Karpas-422 (cell line): ENCODE measurements around the gene TENM4. TPM values are rescaled to one million over a fixed set of nuclear protein-coding genes. Genes with fewer than 3 reads are reported as not detected.
A peak's percentile ranks its signal among the peaks of the same experiment; 100 is the strongest.

Experiments
- DNase-seq: peaks from one replicate; pipeline ENCODE4 v3.0.0-alpha.2; 2015
- H2AFZ ChIP-seq: fragments of 200-600 bp; sonication (generic); 2 replicates; pipeline ENCODE4 v1.6.1; 2014; ENCODE audit warnings: antibody characterized with exemption, low read length, mixed read lengths
- H3K27ac ChIP-seq: fragments of 200-600 bp; sonication (generic); 2 replicates; pipeline ENCODE4 v1.5.1; 2014; ENCODE audit warnings: mild to moderate bottlenecking, low read length, moderate library complexity
- H3K27me3 ChIP-seq: fragments of 200-600 bp; sonication (generic); 2 replicates; pipeline ENCODE4 v1.6.1; 2014; ENCODE audit warnings: low read length, mixed read lengths
- H3K36me3 ChIP-seq: fragments of 200-600 bp; sonication (generic); 2 replicates; pipeline ENCODE4 v1.6.1; 2014; ENCODE audit warnings: low read length, mixed read lengths; ENCODE audit not compliant: insufficient read depth
- H3K4me1 ChIP-seq: fragments of 200-600 bp; sonication (generic); 2 replicates; pipeline ENCODE4 v1.6.1; 2014; ENCODE audit warnings: mild to moderate bottlenecking, low read length, mixed read lengths
- H3K4me2 ChIP-seq: fragments of 200-600 bp; sonication (generic); 2 replicates; pipeline ENCODE4 v1.6.1; 2014; ENCODE audit warnings: low read length, low read depth, mild to moderate bottlenecking; ENCODE audit not compliant: poor library complexity, severe bottlenecking
- H3K4me3 ChIP-seq: fragments of 200-600 bp; sonication (generic); 2 replicates; pipeline ENCODE4 v1.5.1; 2014; ENCODE audit warnings: mild to moderate bottlenecking, antibody characterized with exemption, low read length, mixed read lengths
- H3K79me2 ChIP-seq: fragments of 200-600 bp; sonication (generic); 2 replicates; pipeline ENCODE4 v1.6.1; 2014; ENCODE audit warnings: mild to moderate bottlenecking, low read length, mixed read lengths
- H3K9ac ChIP-seq: fragments of 200-600 bp; sonication (generic); 2 replicates; pipeline ENCODE4 v1.6.0; 2014; ENCODE audit warnings: low read length
- H3K9me2 ChIP-seq: fragments of 200-600 bp; sonication (generic), shearing (Covaris generic); replicated peaks from 2 replicates; pipeline ENCODE4 v1.6.0; 2014; ENCODE audit warnings: mild to moderate bottlenecking, low read length, moderate library complexity; ENCODE audit not compliant: insufficient read depth
- H3K9me3 ChIP-seq: fragments of 300-700, 200-600 bp; sonication (generic); 2 replicates; pipeline ENCODE4 v1.6.1; 2014; ENCODE audit warnings: low read length, mixed read lengths
- H4K20me1 ChIP-seq: fragments of 200-600 bp; sonication (generic); 2 replicates; pipeline ENCODE4 v1.6.1; 2014; ENCODE audit warnings: mild to moderate bottlenecking, antibody characterized with exemption, low read length, low read depth; ENCODE audit not compliant: insufficient read depth
- total RNA-seq: library from RNA; depleted of rRNA; stranded (reverse); fragments of >200 nt; shearing (Covaris generic); gene quantifications from 2 replicates; pipeline ENCODE4 v1.2.3, GENCODE V29; 2014; ENCODE audit warnings: low replicate concordance

The TENM4 gene
- total RNA-seq, 1 experiment from 2014 or later: not detected

- Histone ChIP-seq H3K36me3 (no peaks in the 10 kb centered on the region), H2AFZ (no peak overlapping the region), H3K4me2 (no peak overlapping the region), H3K9me3 (no peaks in the 10 kb centered on the region), H4K20me1 (no peaks in the 10 kb centered on the region), H3K79me2 (no peaks in the 10 kb centered on the region), H3K4me3 (no peak overlapping the region), H3K27me3 (no peaks in the 10 kb centered on the region), H3K27ac (no peak overlapping the region), H3K9me2 (no peaks in the 10 kb centered on the region), H3K4me1 (no peaks in the 10 kb centered on the region), H3K9ac (no peak overlapping the region)
- no peak for DNase-seq
These were observed 293.1 kb downstream of the TENM4 start for GRCh38 chr11:79147731-79148130.

GRCh38 chr11:79147011-79147410, 293.8 kb downstream of the TENM4 start:
- no peaks in the 10 kb centered on the region for H3K36me3 ChIP-seq
- no peaks in the 10 kb centered on the region for H4K20me1 ChIP-seq
- no peaks in the 10 kb centered on the region for H3K79me2 ChIP-seq

GRCh38 chr11:79139900-79140299, 300.9 kb downstream of the TENM4 start:
- H4K20me1 ChIP-seq: no peaks in the 10 kb centered on the region
- no peaks in the 10 kb centered on the region for H3K27me3 ChIP-seq
- H3K27ac ChIP-seq: no peak overlapping the region
- peak; percentile 46 for DNase-seq
- H3K36me3 ChIP-seq: no peaks in the 10 kb centered on the region
- no peak overlapping the region for H3K4me2 ChIP-seq
- no peak overlapping the region for H3K4me3 ChIP-seq
- H3K4me1 ChIP-seq: no peaks in the 10 kb centered on the region
- no peak overlapping the region for H3K9ac ChIP-seq
- H3K9me3 ChIP-seq: no peaks in the 10 kb centered on the region
- H2AFZ ChIP-seq: no peak overlapping the region
- H3K9me2 ChIP-seq: no peaks in the 10 kb centered on the region
- no peaks in the 10 kb centered on the region for H3K79me2 ChIP-seq

More at GRCh38 chr11:79147011-79147410, 293.8 kb downstream of the TENM4 start:
- Histone ChIP-seq H3K27ac (no peak overlapping the region), H3K9me3 (no peaks in the 10 kb centered on the region), H3K9me2 (no peaks in the 10 kb centered on the region), H3K27me3 (no peaks in the 10 kb centered on the region), H2AFZ (no peak overlapping the region), H3K4me1 (no peaks in the 10 kb centered on the region), H3K9ac (no peak overlapping the region), H3K4me2 (no peak overlapping the region), H3K4me3 (no peak overlapping the region)
- DNase-seq: no peak

GRCh38 chr11:79129702-79130101, 311.1 kb downstream of the TENM4 start:
- H3K36me3 ChIP-seq: no peaks in the 10 kb centered on the region
- H3K9ac ChIP-seq: no peak overlapping the region
- no peak overlapping the region for H3K27ac ChIP-seq
- H3K27me3 ChIP-seq: no peaks in the 10 kb centered on the region; the same call in 1 of the 2 replicates
- H3K79me2 ChIP-seq: no peaks in the 10 kb centered on the region
- no peaks in the 10 kb centered on the region for H3K4me1 ChIP-seq
- DNase-seq: no peak
- no peaks in the 10 kb centered on the region for H4K20me1 ChIP-seq
- H3K9me2 ChIP-seq: no peaks in the 10 kb centered on the region
- no peak overlapping the region for H3K4me2 ChIP-seq
- H3K4me3 ChIP-seq: no peak overlapping the region
- no peaks in the 10 kb centered on the region for H3K9me3 ChIP-seq
- no peak overlapping the region for H2AFZ ChIP-seq

GRCh38 chr11:79128291-79128690, 312.5 kb downstream of the TENM4 start:
- no peaks in the 10 kb centered on the region; the same call in 1 of the 2 replicates for H3K27me3 ChIP-seq
- no peak for DNase-seq
- H3K4me2 ChIP-seq: no peak overlapping the region
- H4K20me1 ChIP-seq: no peaks in the 10 kb centered on the region
- no peaks in the 10 kb centered on the region for H3K9me2 ChIP-seq
- no peaks in the 10 kb centered on the region for H3K36me3 ChIP-seq
- no peaks in the 10 kb centered on the region for H3K4me1 ChIP-seq
- no peaks in the 10 kb centered on the region for H3K79me2 ChIP-seq
- no peak overlapping the region for H3K4me3 ChIP-seq
- H2AFZ ChIP-seq: no peak overlapping the region
- H3K9ac ChIP-seq: no peak overlapping the region
- H3K9me3 ChIP-seq: no peaks in the 10 kb centered on the region
- H3K27ac ChIP-seq: no peak overlapping the region

- Histone ChIP-seq H3K79me2 (no peaks in the 10 kb centered on the region), H3K4me2 (no peak overlapping the region), H3K4me3 (no peak overlapping the region), H3K36me3 (no peaks in the 10 kb centered on the region), H3K4me1 (0 out of 2 replicates have a peak, but pooled peaks cover 2% of the 10 kb centered on the region), H3K9ac (no peak overlapping the region), H3K27me3 (no peaks in the 10 kb centered on the region), H4K20me1 (no peaks in the 10 kb centered on the region), H3K27ac (no peak overlapping the region), H2AFZ (no peak overlapping the region), H3K9me3 (no peaks in the 10 kb centered on the region), H3K9me2 (no peaks in the 10 kb centered on the region)
- DNase-seq: no peak
These were observed 318.1 kb downstream of the TENM4 start for GRCh38 chr11:79122759-79123158.

GRCh38 chr11:79121351-79121750, 319.5 kb downstream of the TENM4 start:
- 0 out of 2 replicates have a peak, but pooled peaks cover 2% of the 10 kb centered on the region for H3K4me1 ChIP-seq
- H4K20me1 ChIP-seq: no peaks in the 10 kb centered on the region
- H3K79me2 ChIP-seq: no peaks in the 10 kb centered on the region
- no peak for DNase-seq
- no peaks in the 10 kb centered on the region for H3K9me3 ChIP-seq
- H3K9ac ChIP-seq: no peak overlapping the region
- H2AFZ ChIP-seq: no peak overlapping the region
- H3K27ac ChIP-seq: no peak overlapping the region
- no peaks in the 10 kb centered on the region for H3K36me3 ChIP-seq
- H3K4me2 ChIP-seq: no peak overlapping the region
- no peaks in the 10 kb centered on the region for H3K27me3 ChIP-seq
- H3K4me3 ChIP-seq: no peak overlapping the region
- H3K9me2 ChIP-seq: no peaks in the 10 kb centered on the region

GRCh38 chr11:79119491-79120284, 321.1 kb downstream of the TENM4 start:
- Histone ChIP-seq H3K4me1 (0 out of 2 replicates have a peak, but pooled peaks cover 2% of the 10 kb centered on the region), H3K9me3 (no peaks in the 10 kb centered on the region), H2AFZ (no peak overlapping the region), H4K20me1 (no peaks in the 10 kb centered on the region), H3K27me3 (no peaks in the 10 kb centered on the region), H3K27ac (no peak overlapping the region), H3K9me2 (no peaks in the 10 kb centered on the region), H3K9ac (no peak overlapping the region), H3K36me3 (no peaks in the 10 kb centered on the region), H3K79me2 (no peaks in the 10 kb centered on the region), H3K4me3 (no peak overlapping the region), H3K4me2 (no peak overlapping the region)
- no peak for DNase-seq
